Naive thymus-derived CD8-positive, alpha-beta T cell (primary cell): Measurements from ENCODE around the gene RUVBL1. TPM values are rescaled to one million over a fixed set of nuclear protein-coding genes. Genes with fewer than 3 reads are reported as not detected.
A peak's percentile ranks its signal among the peaks of the same experiment; 100 is the strongest.

Experiments
- ATAC-seq, 2 donors: fragments of 150-1000 bp; cut with Tn5 transposase in 1 of 2; sonication (Bioruptor Pico), chemical (Tn5 transposase) in 1 of 2; 1 replicate in 1 of 2; 2 replicates in 1 of 2; pipeline ENCODE4 v1.10.0; 2021; ENCODE audit warnings: mild to moderate bottlenecking in 2 of 2, moderate library complexity in 2 of 2
- POLR2A ChIA-PET: fragments of 350-600 bp; sonication (Branson Sonifier 250); formaldehyde crosslinking; loops from one replicate; lab custom pipeline; 2021; ENCODE audit warnings: antibody characterized with exemption; lab: Charles Lee
- DNase-seq, 10 donors: peaks; one replicate each; pipeline versions ENCODE4 v3.0.0 to v3.0.0-alpha.2; 2020 to 2022
- H3K27ac Mint-ChIP-seq, 10 donors: one replicate each; pipeline ENCODE4 v1.8.0; 2020 to 2022; ENCODE audit warnings: mild to moderate bottlenecking in 10 of 10, mixed read lengths in 10 of 10, moderate library complexity in 4 of 10, inconsistent platforms in 1 of 10
- H3K27me3 Mint-ChIP-seq, 5 donors: one replicate each; pipeline ENCODE4 v1.8.0; 2021 to 2022; ENCODE audit warnings: mixed read lengths in 5 of 5
- H3K36me3 Mint-ChIP-seq, 3 donors: one replicate each; pipeline ENCODE4 v1.8.0; 2020 to 2022; ENCODE audit warnings: mixed read lengths in 3 of 3, mild to moderate bottlenecking in 2 of 3, inconsistent platforms in 1 of 3
- H3K4me1 Mint-ChIP-seq, 4 donors: one replicate each; pipeline ENCODE4 v1.8.0; 2021 to 2022; ENCODE audit warnings: mixed read lengths in 4 of 4
- H3K4me3 Mint-ChIP-seq, 10 donors: one replicate each; pipeline ENCODE4 v1.8.0; 2020 to 2022; ENCODE audit warnings: mild to moderate bottlenecking in 10 of 10, mixed read lengths in 10 of 10, moderate library complexity in 6 of 10, inconsistent platforms in 1 of 10
- H3K9me3 Mint-ChIP-seq, 9 donors: one replicate each; pipeline ENCODE4 v1.8.0; 2020 to 2022; ENCODE audit warnings: mixed read lengths in 9 of 9, mild to moderate bottlenecking in 3 of 9, inconsistent platforms in 1 of 9, moderate library complexity in 1 of 9
- polyA plus RNA-seq, 3 donors: library from polyadenylated mRNA; unstranded; fragments of 300-500 nt; fragmentation: Illumina TruSeq; gene quantifications; one replicate each; pipeline ENCODE4 v1.2.3, GENCODE V29; 2021
- total RNA-seq, 8 experiments: library from RNA in 2 of 8; stranded (reverse) in 2 of 8; gene quantifications; one replicate each; pipeline ENCODE4 v1.2.3 and lab custom pipeline; 2021 to 2026

The RUVBL1 gene
- total and polyA plus RNA-seq, 5 experiments from 2014 or later = 26.2 to 66.6 (median 49.5) TPM

DNA sequence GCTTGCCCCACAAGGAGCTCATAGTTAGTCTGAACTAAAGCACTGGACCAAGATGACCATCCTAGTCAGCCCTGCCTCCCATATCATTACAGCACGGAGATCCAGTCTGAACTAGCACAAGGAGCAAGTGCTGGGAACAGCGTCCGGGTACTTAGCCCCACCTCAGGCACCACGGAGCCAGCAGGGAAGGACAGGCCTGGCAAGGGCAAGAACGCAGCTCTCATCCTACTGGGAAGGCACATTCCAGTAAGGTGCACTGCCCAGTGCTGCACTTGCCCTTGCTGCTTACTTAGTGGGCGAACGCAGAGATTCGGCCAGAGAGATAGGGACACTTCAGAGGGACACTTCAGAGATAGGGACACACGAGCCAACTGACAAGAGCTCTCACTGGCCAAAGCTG, 43.8 kb downstream of the RUVBL1 start:
- DNase-seq (no peak), ATAC-seq (no peak)
- Mint-ChIP-seq H3K27me3 (peaks cover 0 to 6% (median 0%) of the 10 kb centered on the region in 5 donors), H3K9me3 (no peaks in the 10 kb centered on the region), H3K4me1 (peaks cover 3 to 15% (median 10%) of the 10 kb centered on the region in 4 donors), H3K36me3 (peaks cover 16 to 63% (median 50%) of the 10 kb centered on the region in 3 donors), H3K27ac (no peak overlapping the region), H3K4me3 (no peak overlapping the region)
- POLR2A ChIA-PET = no interaction called here

GRCh38 chr3:128078875-128079274, 44.7 kb downstream of the RUVBL1 start:
- peaks cover 0 to 6% (median 0%) of the 10 kb centered on the region in 5 donors for H3K27me3 Mint-ChIP-seq
- POLR2A ChIA-PET = no interaction called here
- DNase-seq (no peak), ATAC-seq (no peak)
- H3K27ac Mint-ChIP-seq = no peak overlapping the region
- H3K36me3 Mint-ChIP-seq = peaks cover 16 to 54% (median 41%) of the 10 kb centered on the region in 3 donors
- H3K4me3 Mint-ChIP-seq = no peak overlapping the region
- H3K9me3 Mint-ChIP-seq = no peaks in the 10 kb centered on the region
- peaks cover 3 to 16% (median 11%) of the 10 kb centered on the region in 4 donors for H3K4me1 Mint-ChIP-seq

GRCh38 chr3:128078322-128078721, 45.3 kb downstream of the RUVBL1 start:
- Mint-ChIP-seq H3K27ac (peak overlapping the region in 2 of 10 donors; percentile 3 to 40), H3K27me3 (peaks cover 0 to 6% (median 0%) of the 10 kb centered on the region in 5 donors), H3K9me3 (no peaks in the 10 kb centered on the region), H3K4me1 (peaks cover 3 to 16% (median 11%) of the 10 kb centered on the region in 4 donors), H3K36me3 (peaks cover 16 to 51% (median 38%) of the 10 kb centered on the region in 3 donors), H3K4me3 (peak overlapping the region in 2 of 10 donors; percentile 18 to 68)
- DNase-seq (no peak), ATAC-seq (no peak)
- POLR2A ChIA-PET = no interaction called here

GRCh38 chr3:128077665-128078064, 45.9 kb downstream of the RUVBL1 start:
- no peak for ATAC-seq
- Mint-ChIP-seq H3K4me3 (peak overlapping the region; percentile 14 to 76 (median 53)), H3K9me3 (no peaks in the 10 kb centered on the region), H3K27me3 (peaks cover 0 to 6% (median 0%) of the 10 kb centered on the region in 5 donors), H3K4me1 (peaks cover 3 to 16% (median 11%) of the 10 kb centered on the region in 4 donors), H3K27ac (peak overlapping the region in 1 of 10 donors; percentile 39), H3K36me3 (peaks cover 11 to 47% (median 32%) of the 10 kb centered on the region in 3 donors)
- POLR2A ChIA-PET = interaction anchor here (1.0 to 1.3 kb wide), 2 partner anchors 26 to 46 kb away, joined by 3 to 5 read pairs; partner anchors contain the start of genes RUVBL1 and SEC61A1
- DNase-seq = no peak

- no peak for ATAC-seq
- DNase-seq = no peak
- H3K27ac Mint-ChIP-seq = peak overlapping the region in 2 of 10 donors; percentile 18 to 39
- H3K4me3 Mint-ChIP-seq = peak overlapping the region; percentile 15 to 76 (median 54)
- peaks cover 3 to 16% (median 11%) of the 10 kb centered on the region in 4 donors for H3K4me1 Mint-ChIP-seq
- POLR2A ChIA-PET = interaction anchor here (1.0 to 1.3 kb wide), 2 partner anchors 25 to 46 kb away, joined by 3 to 5 read pairs; partner anchors contain the start of genes RUVBL1 and SEC61A1
- peaks cover 0 to 6% (median 0%) of the 10 kb centered on the region in 5 donors for H3K27me3 Mint-ChIP-seq
- H3K36me3 Mint-ChIP-seq = peaks cover 8 to 43% (median 28%) of the 10 kb centered on the region in 3 donors
- no peaks in the 10 kb centered on the region for H3K9me3 Mint-ChIP-seq
Observed at GRCh38 chr3:128077202-128077624, 46.4 kb downstream of the RUVBL1 start.

DNA sequence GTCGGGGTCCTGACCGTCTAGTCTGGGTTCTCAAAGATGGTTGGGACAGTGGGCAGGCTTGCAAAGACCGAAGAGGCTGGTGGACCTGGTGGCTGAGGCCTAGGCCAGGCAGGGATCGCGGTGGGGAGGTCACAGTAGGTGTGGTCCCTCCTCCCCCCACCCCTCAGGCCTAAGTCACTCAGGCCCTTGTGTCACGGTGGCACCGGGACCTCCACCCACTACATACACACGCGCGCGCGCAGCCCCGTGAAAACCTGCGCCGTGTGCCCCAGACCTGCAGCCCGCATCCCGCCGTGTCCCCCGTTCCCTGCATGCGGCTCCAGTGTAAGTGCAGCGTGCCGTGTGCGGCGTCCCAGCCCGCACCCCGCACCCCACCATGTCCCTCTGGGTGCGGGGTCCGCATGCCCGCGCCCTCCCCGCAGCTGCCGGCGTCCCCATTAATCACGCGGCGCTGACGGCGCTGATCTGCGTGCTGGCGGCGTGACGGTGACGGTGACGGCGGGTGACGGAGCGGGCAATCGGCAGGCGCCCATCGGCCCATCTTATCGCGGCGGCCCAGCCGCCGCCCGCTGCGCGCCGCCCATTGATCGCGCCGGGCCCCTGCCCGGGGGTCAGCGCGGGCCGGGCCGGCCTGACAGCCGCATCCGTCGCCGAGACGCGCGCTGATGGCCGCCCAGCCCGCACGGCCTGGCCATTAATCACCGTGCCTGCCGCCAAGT, 47.0 kb downstream of the RUVBL1 start:
- peak; percentile 36 to 54 for ATAC-seq
- peaks cover 8 to 37% (median 22%) of the 10 kb centered on the region in 3 donors for H3K36me3 Mint-ChIP-seq
- H3K9me3 Mint-ChIP-seq = no peaks in the 10 kb centered on the region
- peaks cover 0 to 6% (median 0%) of the 10 kb centered on the region in 5 donors for H3K27me3 Mint-ChIP-seq
- H3K27ac Mint-ChIP-seq = peak overlapping the region in 4 of 10 donors; percentile 38 to 77 (median 53)
- peaks cover 3 to 16% (median 11%) of the 10 kb centered on the region in 4 donors for H3K4me1 Mint-ChIP-seq
- peak overlapping the region; percentile 63 to 84 (median 74) for H3K4me3 Mint-ChIP-seq
- DNase-seq = peak in 8 of 10 donors; percentile 16 to 52 (median 36)
- POLR2A ChIA-PET = interaction anchor here (1.0 to 1.3 kb wide), 3 partner anchors 24 to 47 kb away, joined by 3 to 5 read pairs (median 3); partner anchors contain the start of genes RUVBL1 and SEC61A1

GRCh38 chr3:128075522-128076482, 47.8 kb downstream of the RUVBL1 start:
- peaks cover 3 to 16% (median 11%) of the 10 kb centered on the region in 4 donors for H3K4me1 Mint-ChIP-seq
- H3K36me3 Mint-ChIP-seq = peaks cover 7 to 29% (median 14%) of the 10 kb centered on the region in 3 donors
- H3K4me3 Mint-ChIP-seq = peak overlapping the region; percentile 63 to 84 (median 74)
- H3K9me3 Mint-ChIP-seq = no peaks in the 10 kb centered on the region
- ATAC-seq = peak; percentile 85 to 86
- peak; percentile 76 to 94 (median 86) for DNase-seq
- peak overlapping the region in 6 of 10 donors; percentile 2 to 80 (median 39) for H3K27ac Mint-ChIP-seq
- peaks cover 0 to 6% (median 0%) of the 10 kb centered on the region in 5 donors for H3K27me3 Mint-ChIP-seq
- POLR2A ChIA-PET = interaction anchor here (1.2 kb wide), 1 partner anchor 24 kb away, joined by 3 read pairs; the partner anchor contains the start of gene SEC61A1

- DNase-seq (no peak), ATAC-seq (no peak)
- Mint-ChIP-seq H3K27me3 (peaks cover 0 to 6% (median 0%) of the 10 kb centered on the region in 5 donors), H3K27ac (peak overlapping the region in 4 of 10 donors; percentile 20 to 80 (median 56)), H3K4me3 (peak overlapping the region; percentile 39 to 78 (median 72)), H3K4me1 (peaks cover 5 to 16% (median 11%) of the 10 kb centered on the region in 4 donors), H3K36me3 (peaks cover 0 to 29% (median 6%) of the 10 kb centered on the region in 3 donors), H3K9me3 (no peaks in the 10 kb centered on the region)
- POLR2A ChIA-PET = interaction anchor here (1.2 kb wide), 1 partner anchor 23 kb away, joined by 3 read pairs; the partner anchor contains the start of gene SEC61A1
Observed at GRCh38 chr3:128074851-128075521, 48.6 kb downstream of the RUVBL1 start.

DNA sequence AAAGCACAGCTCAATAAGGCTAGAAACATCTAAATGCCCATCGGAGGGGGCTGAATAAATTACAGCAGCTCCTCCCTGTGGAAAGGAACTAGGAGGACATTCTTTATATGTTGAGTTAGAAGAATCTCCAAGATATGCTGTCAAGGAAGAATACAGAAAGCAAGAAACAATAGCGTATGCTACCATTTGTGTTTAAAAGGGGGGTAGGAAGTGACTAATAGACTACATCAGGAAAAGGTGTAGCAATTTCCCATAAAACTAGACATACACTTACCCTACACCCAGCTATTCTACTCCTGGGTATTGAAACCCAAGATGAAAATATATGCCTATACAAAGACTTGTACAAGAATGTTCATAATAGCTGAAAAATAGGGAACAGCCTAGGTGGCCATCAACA, 49.8 kb downstream of the RUVBL1 start:
- H3K4me1 Mint-ChIP-seq = peaks cover 5 to 16% (median 11%) of the 10 kb centered on the region in 4 donors
- ATAC-seq = no peak
- H3K4me3 Mint-ChIP-seq = no peak overlapping the region
- peak overlapping the region in 4 of 10 donors; percentile 9 to 59 (median 38) for H3K27ac Mint-ChIP-seq
- POLR2A ChIA-PET = interaction anchor here (0.8 kb wide), 1 partner anchor 158 kb away, joined by 4 read pairs; no protein-coding TSS in a partner anchor
- no peak for DNase-seq
- peaks cover 0 to 29% (median 5%) of the 10 kb centered on the region in 3 donors for H3K36me3 Mint-ChIP-seq
- peaks cover 0 to 6% (median 0%) of the 10 kb centered on the region in 5 donors for H3K27me3 Mint-ChIP-seq
- no peaks in the 10 kb centered on the region for H3K9me3 Mint-ChIP-seq

DNA sequence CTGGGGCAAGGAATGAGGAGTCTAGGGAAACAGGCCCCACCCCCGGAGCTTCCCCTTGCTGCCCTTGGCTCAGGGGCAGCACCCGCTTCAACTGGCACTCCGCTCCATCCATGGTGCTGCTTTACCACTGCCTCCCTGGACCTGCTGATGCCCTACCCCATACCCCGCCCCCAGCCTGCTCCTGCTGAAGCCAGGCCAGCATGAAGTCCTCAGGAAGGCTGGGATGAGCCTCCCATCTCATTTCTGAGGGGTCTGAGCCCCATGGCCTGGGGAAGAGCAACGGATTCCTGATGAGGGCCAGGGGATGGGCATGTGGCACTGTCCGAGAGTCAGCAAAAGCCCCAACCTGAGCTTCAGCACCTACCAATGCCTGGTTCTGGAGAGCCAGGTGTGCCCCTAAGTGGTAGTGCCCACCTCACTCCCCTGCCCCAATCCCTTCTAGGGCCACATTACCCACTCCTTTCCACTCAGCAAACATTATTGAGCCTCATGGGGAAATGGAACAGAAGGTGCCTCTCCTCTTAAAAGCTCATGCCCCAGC, 50.4 kb downstream of the RUVBL1 start:
- POLR2A ChIA-PET = interaction anchor here (0.8 kb wide), 1 partner anchor 158 kb away, joined by 4 read pairs; no protein-coding TSS in a partner anchor
- no peak overlapping the region for H3K4me3 Mint-ChIP-seq
- H3K36me3 Mint-ChIP-seq = peaks cover 0 to 30% (median 10%) of the 10 kb centered on the region in 3 donors
- no peak for DNase-seq
- peak overlapping the region in 2 of 10 donors; percentile 9 to 36 for H3K27ac Mint-ChIP-seq
- H3K4me1 Mint-ChIP-seq = peaks cover 7 to 16% (median 12%) of the 10 kb centered on the region in 4 donors
- H3K9me3 Mint-ChIP-seq = no peaks in the 10 kb centered on the region
- ATAC-seq = no peak
- peaks cover 0 to 6% (median 0%) of the 10 kb centered on the region in 5 donors for H3K27me3 Mint-ChIP-seq
